ENCODE results near the gene SLC2A6. TPM values are rescaled to one million over a fixed set of nuclear protein-coding genes. Genes with fewer than 3 reads are reported as not detected.
"Not testable (repeated sequence)": the region's sequence is repeated elsewhere in the genome, so short reads cannot be mapped to it uniquely, and the experiment has no call there.

SLC2A6 gene
- total RNA-seq, 1 donor from 2014 or later: 4.0 TPM

GRCh38 chr9:133459476-133460404 is 19.2 kb downstream of the SLC2A6 start, which contains the start of gene CACFD1:
TSS of gene CACFD1 (plus strand) at chr9:133459978. CDS start at chr9:133460067, 89 bp downstream.
- peak; percentile 96 for DNase-seq
- H3K36me3 Mint-ChIP-seq (ENCODE audit: low read depth): peaks cover 1% of the 10 kb centered on the region
- H3K27ac Mint-ChIP-seq: peak within 1 kb of the TSS; percentile 87
- H3K27me3 Mint-ChIP-seq: peaks cover 14% of the 10 kb centered on the region
- H3K4me1 Mint-ChIP-seq: peaks cover 6% of the 10 kb centered on the region
- intact Hi-C loops (cut with micrococcal nuclease): loop anchor here (1.0 to 5.0 kb wide), 4 partner anchors 20 to 89 kb away; partner anchors contain the start of genes ADAMTS13, SLC2A6, STKLD1 and SURF4
- H3K4me3 Mint-ChIP-seq: peak within 1 kb of the TSS; percentile 95
- no peaks in the 10 kb centered on the region for H3K9me3 Mint-ChIP-seq

GRCh38 chr9:133458643-133459312 is 20.1 kb downstream of the SLC2A6 start:
- Mint-ChIP-seq H3K27me3 (peaks cover 14% of the 10 kb centered on the region), H3K27ac (no peak overlapping the region), H3K4me1 (peaks cover 6% of the 10 kb centered on the region), H3K4me3 (peak overlapping the region; percentile 95), H3K9me3 (no peaks in the 10 kb centered on the region), H3K36me3 (ENCODE audit: low read depth) (peaks cover 1% of the 10 kb centered on the region)
- intact Hi-C loops (cut with micrococcal nuclease): loop anchor here (1.0 to 5.0 kb wide), 3 partner anchors 21 to 82 kb away; partner anchors contain the start of genes ADAMTS13, SLC2A6, STKLD1 and SURF4
- DNase-seq: no peak

- DNase-seq: no peak
- no peak overlapping the region for H3K4me3 Mint-ChIP-seq
- H3K27ac Mint-ChIP-seq: no peak overlapping the region
- intact Hi-C loops (cut with micrococcal nuclease): loop anchor here (5.0 kb wide), 1 partner anchor 35 kb away; the partner anchor contains the start of gene ADAMTS13
- peaks cover 14% of the 10 kb centered on the region for H3K27me3 Mint-ChIP-seq
- no peaks in the 10 kb centered on the region for H3K9me3 Mint-ChIP-seq
- peaks cover 6% of the 10 kb centered on the region for H3K4me1 Mint-ChIP-seq
- peaks cover 1% of the 10 kb centered on the region for H3K36me3 Mint-ChIP-seq (ENCODE audit: low read depth)
Observed at GRCh38 chr9:133457748-133458147, 21.2 kb downstream of the SLC2A6 start.

- Mint-ChIP-seq H3K27me3 (peaks cover 14% of the 10 kb centered on the region), H3K36me3 (ENCODE audit: low read depth) (peaks cover 1% of the 10 kb centered on the region), H3K4me1 (peaks cover 6% of the 10 kb centered on the region), H3K4me3 (no peak overlapping the region), H3K27ac (no peak overlapping the region), H3K9me3 (no peaks in the 10 kb centered on the region)
- intact Hi-C loops (cut with micrococcal nuclease): loop anchor here (5.0 kb wide), 1 partner anchor 35 kb away; the partner anchor contains the start of gene ADAMTS13
- no peak for DNase-seq
Observed at GRCh38 chr9:133457233-133457632, 21.7 kb downstream of the SLC2A6 start.

- intact Hi-C loops (cut with micrococcal nuclease): loop anchor here (5.0 kb wide), 1 partner anchor 34 kb away; the partner anchor contains the start of gene ADAMTS13
- Mint-ChIP-seq H3K4me3 (no peak overlapping the region), H3K36me3 (ENCODE audit: low read depth) (peaks cover 1% of the 10 kb centered on the region), H3K27ac (no peak overlapping the region), H3K4me1 (peaks cover 6% of the 10 kb centered on the region), H3K27me3 (peaks cover 11% of the 10 kb centered on the region), H3K9me3 (no peaks in the 10 kb centered on the region)
- DNase-seq: no peak
Observed at GRCh38 chr9:133456409-133456808, 22.5 kb downstream of the SLC2A6 start.

GRCh38 chr9:133455936-133456335 is 23.0 kb downstream of the SLC2A6 start:
- H3K36me3 Mint-ChIP-seq (ENCODE audit: low read depth): peaks cover 1% of the 10 kb centered on the region
- no peaks in the 10 kb centered on the region for H3K9me3 Mint-ChIP-seq
- H3K4me1 Mint-ChIP-seq: peaks cover 6% of the 10 kb centered on the region
- DNase-seq: no peak
- H3K4me3 Mint-ChIP-seq: no peak overlapping the region
- H3K27ac Mint-ChIP-seq: no peak overlapping the region
- peaks cover 6% of the 10 kb centered on the region for H3K27me3 Mint-ChIP-seq
- intact Hi-C loops (cut with micrococcal nuclease): loop anchor here (5.0 kb wide), 1 partner anchor 34 kb away; the partner anchor contains the start of gene ADAMTS13

GRCh38 chr9:133454943-133455673 is 23.8 kb downstream of the SLC2A6 start:
- H3K27ac Mint-ChIP-seq: no peak overlapping the region
- intact Hi-C loops (cut with micrococcal nuclease): loop anchor here (5.0 kb wide), 1 partner anchor 33 kb away; the partner anchor contains the start of gene ADAMTS13
- peaks cover 1% of the 10 kb centered on the region for H3K36me3 Mint-ChIP-seq (ENCODE audit: low read depth)
- no peak for DNase-seq
- peaks cover 2% of the 10 kb centered on the region for H3K27me3 Mint-ChIP-seq
- no peaks in the 10 kb centered on the region for H3K9me3 Mint-ChIP-seq
- H3K4me1 Mint-ChIP-seq: peaks cover 6% of the 10 kb centered on the region
- no peak overlapping the region for H3K4me3 Mint-ChIP-seq

- Mint-ChIP-seq H3K27ac (no peak overlapping the region), H3K4me1 (peaks cover 3% of the 10 kb centered on the region), H3K9me3 (no peaks in the 10 kb centered on the region)
Observed at GRCh38 chr9:133454325-133454724, 24.6 kb downstream of the SLC2A6 start.

GRCh38 chr9:133453651-133454050 is 25.2 kb downstream of the SLC2A6 start:
- Mint-ChIP-seq H3K9me3 (no peaks in the 10 kb centered on the region), H3K27me3 (no peaks in the 10 kb centered on the region)
- intact Hi-C loops (cut with micrococcal nuclease): no loop called here

More at GRCh38 chr9:133454325-133454724, 24.6 kb downstream of the SLC2A6 start:
- no peaks in the 10 kb centered on the region for H3K36me3 Mint-ChIP-seq (ENCODE audit: low read depth)
- DNase-seq: no peak
- no peaks in the 10 kb centered on the region for H3K27me3 Mint-ChIP-seq
- intact Hi-C loops (cut with micrococcal nuclease): no loop called here
- no peak overlapping the region for H3K4me3 Mint-ChIP-seq

GRCh38 chr9:133452562-133452961 is 26.3 kb downstream of the SLC2A6 start:
- Mint-ChIP-seq H3K4me3 (no peak overlapping the region), H3K9me3 (no peaks in the 10 kb centered on the region), H3K27me3 (no peaks in the 10 kb centered on the region), H3K36me3 (ENCODE audit: low read depth) (no peaks in the 10 kb centered on the region), H3K4me1 (no peaks in the 10 kb centered on the region), H3K27ac (no peak overlapping the region)
- DNase-seq: no peak
- intact Hi-C loops (cut with micrococcal nuclease): no loop called here

More at GRCh38 chr9:133453651-133454050, 25.2 kb downstream of the SLC2A6 start:
- no peaks in the 10 kb centered on the region for H3K36me3 Mint-ChIP-seq (ENCODE audit: low read depth)
- H3K4me1 Mint-ChIP-seq: no peaks in the 10 kb centered on the region
- no peak overlapping the region for H3K27ac Mint-ChIP-seq
- H3K4me3 Mint-ChIP-seq: no peak overlapping the region
- no peak for DNase-seq

GRCh38 chr9:133451865-133452264 is 27.0 kb downstream of the SLC2A6 start:
- intact Hi-C loops (cut with micrococcal nuclease); H3K27me3 Mint-ChIP-seq; H3K27ac Mint-ChIP-seq: not testable (repeated sequence)

GRCh38 chr9:133449760-133450159 is 29.1 kb downstream of the SLC2A6 start:
- no peaks in the 10 kb centered on the region for H3K36me3 Mint-ChIP-seq (ENCODE audit: low read depth)
- DNase-seq: no peak
- intact Hi-C loops (cut with micrococcal nuclease): no loop called here
- H3K4me1 Mint-ChIP-seq: no peaks in the 10 kb centered on the region
- no peaks in the 10 kb centered on the region for H3K9me3 Mint-ChIP-seq
- no peak overlapping the region for H3K27ac Mint-ChIP-seq
- no peaks in the 10 kb centered on the region for H3K27me3 Mint-ChIP-seq
- no peak overlapping the region for H3K4me3 Mint-ChIP-seq

More at GRCh38 chr9:133451865-133452264, 27.0 kb downstream of the SLC2A6 start:
- not testable (repeated sequence) for H3K9me3 Mint-ChIP-seq; H3K4me3 Mint-ChIP-seq; DNase-seq; H3K36me3 Mint-ChIP-seq (ENCODE audit: low read depth); H3K4me1 Mint-ChIP-seq

GRCh38 chr9:133448487-133448972 is 30.4 kb downstream of the SLC2A6 start:
- H3K36me3 Mint-ChIP-seq (ENCODE audit: low read depth): no peaks in the 10 kb centered on the region
- H3K4me3 Mint-ChIP-seq: no peak overlapping the region
- H3K27ac Mint-ChIP-seq: no peak overlapping the region
- intact Hi-C loops (cut with micrococcal nuclease): no loop called here
- no peak for DNase-seq
- H3K4me1 Mint-ChIP-seq: no peaks in the 10 kb centered on the region
- H3K27me3 Mint-ChIP-seq: no peaks in the 10 kb centered on the region
- no peaks in the 10 kb centered on the region for H3K9me3 Mint-ChIP-seq

Data from activated CD4-positive, alpha-beta T cell treated with anti-CD3 and anti-CD28 coated beads, Interleukin-2, amount 10 ng/mL, durations not matched to agents 24 days and 14 days (primary cell).